WERI-Rb-1 (cell line): ENCODE data around the gene PHLDB1.

Experiments used
- DNase-seq: peaks from one replicate; pipeline ENCODE4 v3.0.0-alpha.2; 2020
- H3K27ac ChIP-seq: fragments of 250-450 bp; sonication (Bioruptor Pico); 2 replicates; pipeline ENCODE4 v1.5.1; 2020; ENCODE audit warnings: mild to moderate bottlenecking, moderate library complexity
- H3K27me3 ChIP-seq: fragments of 250-450 bp; sonication (Bioruptor Pico); 2 replicates; pipeline ENCODE4 v1.5.1; 2021; ENCODE audit warnings: mild to moderate bottlenecking, low read depth, moderate library complexity; ENCODE audit not compliant: insufficient read depth, severe bottlenecking
- H3K36me3 ChIP-seq: fragments of 250-450 bp; sonication (Bioruptor Pico); 2 replicates; pipeline ENCODE4 v1.5.1; 2020; ENCODE audit warnings: mild to moderate bottlenecking, moderate library complexity
- H3K4me3 ChIP-seq: 2 replicates; pipeline ENCODE4 v1.5.1; 2011; ENCODE audit warnings: low read depth, mild to moderate bottlenecking, control low read depth, low read length
- H3K9me3 ChIP-seq: fragments of 250-450 bp; sonication (Bioruptor Pico); 2 replicates; pipeline ENCODE4 v1.5.1; 2021; ENCODE audit warnings: mild to moderate bottlenecking, moderate library complexity; ENCODE audit not compliant: severe bottlenecking
- TF ChIP-seq, protein P1 (sequence below): IDR thresholded peaks from 2 replicates; pipeline ENCODE4 v1.5.1; 2011; ENCODE audit warnings: low read depth, mild to moderate bottlenecking, control low read depth, inconsistent platforms, low read length

Gene PHLDB1

DNA sequence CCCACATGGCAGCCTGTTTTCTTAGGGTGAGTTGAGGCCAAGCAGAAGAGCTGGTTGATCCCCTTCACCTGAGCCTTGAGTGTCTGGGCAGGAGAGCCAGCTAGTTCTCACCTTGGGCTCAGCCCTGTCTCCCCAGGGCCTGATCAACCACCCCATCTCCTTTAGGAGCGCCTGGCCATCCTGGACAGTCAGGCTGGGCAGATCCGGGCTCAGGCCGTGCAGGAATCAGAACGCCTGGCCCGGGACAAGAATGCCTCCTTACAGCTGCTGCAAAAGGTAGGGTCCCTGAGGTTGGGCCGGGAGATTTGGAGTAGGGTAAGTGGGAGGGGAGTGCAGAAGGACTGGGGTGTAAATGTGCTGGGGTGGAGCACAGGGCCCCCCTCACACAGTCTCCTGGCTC lies 31.3 kb downstream of the PHLDB1 start:
- no peaks in the 10 kb centered on the region for H3K27me3 ChIP-seq
- H3K27ac ChIP-seq = no peak overlapping the region
- H3K4me3 ChIP-seq = no peak overlapping the region
- no peaks in the 10 kb centered on the region for H3K9me3 ChIP-seq
- peaks cover 9% of the 10 kb centered on the region for H3K36me3 ChIP-seq
- TF ChIP-seq, protein P1, sequence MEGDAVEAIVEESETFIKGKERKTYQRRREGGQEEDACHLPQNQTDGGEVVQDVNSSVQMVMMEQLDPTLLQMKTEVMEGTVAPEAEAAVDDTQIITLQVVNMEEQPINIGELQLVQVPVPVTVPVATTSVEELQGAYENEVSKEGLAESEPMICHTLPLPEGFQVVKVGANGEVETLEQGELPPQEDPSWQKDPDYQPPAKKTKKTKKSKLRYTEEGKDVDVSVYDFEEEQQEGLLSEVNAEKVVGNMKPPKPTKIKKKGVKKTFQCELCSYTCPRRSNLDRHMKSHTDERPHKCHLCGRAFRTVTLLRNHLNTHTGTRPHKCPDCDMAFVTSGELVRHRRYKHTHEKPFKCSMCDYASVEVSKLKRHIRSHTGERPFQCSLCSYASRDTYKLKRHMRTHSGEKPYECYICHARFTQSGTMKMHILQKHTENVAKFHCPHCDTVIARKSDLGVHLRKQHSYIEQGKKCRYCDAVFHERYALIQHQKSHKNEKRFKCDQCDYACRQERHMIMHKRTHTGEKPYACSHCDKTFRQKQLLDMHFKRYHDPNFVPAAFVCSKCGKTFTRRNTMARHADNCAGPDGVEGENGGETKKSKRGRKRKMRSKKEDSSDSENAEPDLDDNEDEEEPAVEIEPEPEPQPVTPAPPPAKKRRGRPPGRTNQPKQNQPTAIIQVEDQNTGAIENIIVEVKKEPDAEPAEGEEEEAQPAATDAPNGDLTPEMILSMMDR = no peak
- DNase-seq = no peak

DNA sequence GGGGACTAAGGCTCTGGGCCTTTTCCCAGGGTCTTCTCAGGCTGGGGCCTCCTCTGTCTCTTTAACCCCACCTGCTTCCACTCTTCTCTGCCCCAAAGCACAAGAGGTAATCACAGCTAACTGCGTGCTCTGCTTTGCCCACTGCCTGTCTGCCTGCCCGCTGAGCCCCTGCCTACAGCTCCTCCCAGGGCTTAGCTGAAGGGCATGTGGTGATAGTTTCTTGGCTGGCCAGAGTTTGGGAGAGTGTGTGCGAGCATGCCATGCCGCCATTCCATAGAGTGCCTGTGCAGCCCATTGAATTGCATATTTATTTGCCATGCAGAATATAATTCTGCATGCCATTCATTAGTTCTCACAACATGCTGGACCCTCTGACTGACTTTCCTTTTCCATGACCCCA lies 32.5 kb downstream of the PHLDB1 start:
- Histone ChIP-seq H3K4me3 (no peak overlapping the region), H3K27me3 (no peaks in the 10 kb centered on the region), H3K27ac (no peak overlapping the region), H3K36me3 (peaks cover 9% of the 10 kb centered on the region), H3K9me3 (no peaks in the 10 kb centered on the region)
- TF ChIP-seq, protein P1 = no peak
- no peak for DNase-seq

DNA sequence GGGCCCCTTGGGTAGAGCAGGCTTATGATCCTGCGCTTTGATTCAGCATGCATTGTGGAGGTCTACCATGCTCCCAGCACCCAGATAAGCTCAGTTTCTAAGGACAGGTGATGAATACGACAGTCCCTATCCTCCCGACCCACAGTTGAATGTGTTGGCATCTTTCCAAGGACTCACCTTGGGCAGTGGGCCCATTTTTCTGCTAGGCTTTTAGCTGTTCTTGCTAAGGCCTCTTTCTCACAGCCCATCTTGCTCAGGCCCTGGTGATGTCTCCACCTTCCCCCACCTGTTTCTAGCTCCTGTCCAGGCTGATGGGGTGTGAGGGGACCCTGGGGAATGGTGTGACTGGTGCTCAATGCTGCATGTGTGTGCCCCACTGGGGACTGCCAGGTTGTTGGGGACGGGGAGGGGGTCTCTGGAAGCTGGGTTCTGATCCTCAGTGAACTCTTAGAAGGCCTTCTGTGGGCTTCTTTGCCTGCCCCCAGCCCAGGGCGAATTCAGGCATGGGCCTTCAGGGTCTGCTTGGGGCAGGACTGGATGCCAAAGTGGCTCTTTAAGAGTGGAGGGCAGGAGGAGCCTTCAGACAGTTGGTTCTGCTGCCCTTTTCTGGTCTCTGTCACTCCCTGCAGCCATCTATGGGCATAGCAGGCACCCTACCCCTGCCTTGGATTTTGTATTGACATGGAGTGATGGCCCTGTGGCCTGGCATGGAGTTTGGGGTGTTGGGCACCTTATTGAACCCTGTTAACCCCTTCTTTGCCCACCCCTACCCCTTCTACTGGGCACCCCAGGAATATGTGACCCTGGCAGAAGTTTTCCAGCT lies 33.1 kb downstream of the PHLDB1 start:
- Histone ChIP-seq H3K27ac (no peak overlapping the region), H3K36me3 (peaks cover 7% of the 10 kb centered on the region), H3K9me3 (no peaks in the 10 kb centered on the region), H3K27me3 (no peaks in the 10 kb centered on the region), H3K4me3 (no peak overlapping the region)
- TF ChIP-seq, protein P1 = no peak
- no peak for DNase-seq

DNA sequence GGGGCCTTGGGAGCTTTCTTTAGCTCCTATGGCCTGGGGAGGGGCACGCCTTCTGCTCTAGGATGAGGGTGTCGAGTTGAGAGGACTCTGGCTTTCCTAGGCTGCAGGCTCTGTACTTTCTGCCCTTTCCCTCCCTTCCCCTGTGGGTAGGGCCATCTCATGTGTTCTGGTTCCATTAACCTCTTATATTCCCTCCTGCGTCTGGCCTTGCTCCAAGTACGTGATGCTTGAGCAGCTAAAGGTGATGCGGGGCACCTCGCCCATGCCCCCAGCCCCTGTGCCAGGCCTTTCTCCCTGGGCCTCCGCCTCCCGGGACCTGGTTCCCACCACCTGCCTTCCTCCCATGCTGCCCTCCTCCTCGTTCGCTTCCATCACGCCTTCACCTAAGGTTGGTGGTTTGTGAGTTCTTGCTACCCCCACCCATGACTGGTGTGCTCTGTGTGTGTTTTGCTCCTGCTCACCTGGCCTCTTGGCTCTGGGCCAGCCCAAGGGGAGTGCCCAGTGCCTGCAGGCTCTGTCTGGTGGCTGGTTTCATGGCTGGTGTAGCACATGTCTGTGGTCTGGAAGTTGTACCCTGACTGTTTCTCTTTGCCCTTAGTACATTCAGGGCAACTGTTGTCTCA lies 34.1 kb downstream of the PHLDB1 start:
- Histone ChIP-seq H3K36me3 (peaks cover 6% of the 10 kb centered on the region), H3K9me3 (no peaks in the 10 kb centered on the region), H3K4me3 (no peak overlapping the region), H3K27ac (no peak overlapping the region), H3K27me3 (no peaks in the 10 kb centered on the region)
- TF ChIP-seq, protein P1 = no peak
- no peak for DNase-seq

DNA sequence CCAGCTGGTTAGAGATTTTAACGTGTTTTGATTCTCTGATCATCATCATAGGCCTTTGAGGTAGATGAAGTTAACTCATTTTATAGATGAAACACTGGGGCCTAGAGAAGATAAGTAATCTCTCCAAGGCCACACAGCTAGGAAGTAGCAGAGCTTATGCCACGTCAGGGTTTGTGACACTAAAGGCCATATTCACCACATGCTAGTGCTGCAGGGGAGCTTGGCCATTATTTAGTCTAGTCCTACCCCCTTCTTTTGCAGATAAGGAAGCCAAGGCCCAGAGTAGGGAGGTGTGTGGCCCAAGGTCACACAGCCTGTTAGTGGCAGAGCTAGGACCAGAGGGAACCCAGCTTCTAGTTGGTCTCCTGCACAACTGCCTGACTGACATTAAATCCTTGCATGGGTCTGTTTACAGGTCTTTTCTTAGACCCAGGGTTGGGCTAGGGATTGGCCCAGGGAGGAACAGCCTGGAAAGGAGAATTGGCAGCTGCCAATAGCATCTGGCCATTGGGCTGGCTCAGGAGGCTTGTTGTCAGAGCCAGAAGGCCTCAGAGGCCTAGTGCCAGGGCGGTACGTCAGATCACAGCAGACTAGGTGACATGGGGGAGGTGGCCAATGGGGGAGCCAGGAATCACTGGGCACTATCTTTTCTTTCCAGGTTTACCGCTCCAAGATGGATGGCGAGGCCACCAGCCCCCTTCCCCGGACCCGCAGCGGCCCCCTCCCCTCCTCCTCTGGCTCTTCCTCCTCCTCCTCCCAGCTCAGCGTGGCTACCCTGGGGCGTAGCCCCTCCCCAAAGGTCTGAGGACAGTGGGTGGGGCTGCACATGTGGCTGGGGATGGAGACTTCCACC lies 36.0 kb downstream of the PHLDB1 start:
- TF ChIP-seq, protein P1 = no peak
- peaks cover 13% of the 10 kb centered on the region; the same call in 1 of the 2 replicates for H3K36me3 ChIP-seq
- H3K27ac ChIP-seq = no peak overlapping the region
- no peaks in the 10 kb centered on the region for H3K27me3 ChIP-seq
- H3K9me3 ChIP-seq = no peaks in the 10 kb centered on the region
- no peak for DNase-seq
- H3K4me3 ChIP-seq = no peak overlapping the region
